Esophagus muscularis mucosa (tissue), 3 donors: Measurements from ENCODE around the gene TEX2.

Experiments used
- CTCF ChIP-seq, 3 experiments: fragments of 200-600 bp in 2 of 3; fragments of 450-650 bp in 1 of 3; sonication (generic) in 2 of 3; IDR thresholded peaks; one replicate each; pipeline ENCODE4 v1.5.1; 2017 to 2019; ENCODE audit warnings: antibody characterized with exemption in 3 of 3, mild to moderate bottlenecking in 2 of 3, moderate library complexity in 1 of 3
- POLR2AphosphoS5 ChIP-seq, 2 donors: sonication (generic); formaldehyde crosslinking; IDR thresholded peaks; one replicate each; pipeline ENCODE4 v1.6.1; 2017; ENCODE audit warnings: antibody characterized with exemption in 2 of 2

- TF ChIP-seq CTCF (IDR thresholded peaks at IDR 0.05) (no peak), POLR2AphosphoS5 (IDR thresholded peaks at IDR 0.05) (no peak)
Measured at GRCh38 chr17:64190472-64190871, 72.6 kb downstream of the TEX2 start.
